ENCODE results near the gene CDC42BPA.

Gene CDC42BPA

DNA sequence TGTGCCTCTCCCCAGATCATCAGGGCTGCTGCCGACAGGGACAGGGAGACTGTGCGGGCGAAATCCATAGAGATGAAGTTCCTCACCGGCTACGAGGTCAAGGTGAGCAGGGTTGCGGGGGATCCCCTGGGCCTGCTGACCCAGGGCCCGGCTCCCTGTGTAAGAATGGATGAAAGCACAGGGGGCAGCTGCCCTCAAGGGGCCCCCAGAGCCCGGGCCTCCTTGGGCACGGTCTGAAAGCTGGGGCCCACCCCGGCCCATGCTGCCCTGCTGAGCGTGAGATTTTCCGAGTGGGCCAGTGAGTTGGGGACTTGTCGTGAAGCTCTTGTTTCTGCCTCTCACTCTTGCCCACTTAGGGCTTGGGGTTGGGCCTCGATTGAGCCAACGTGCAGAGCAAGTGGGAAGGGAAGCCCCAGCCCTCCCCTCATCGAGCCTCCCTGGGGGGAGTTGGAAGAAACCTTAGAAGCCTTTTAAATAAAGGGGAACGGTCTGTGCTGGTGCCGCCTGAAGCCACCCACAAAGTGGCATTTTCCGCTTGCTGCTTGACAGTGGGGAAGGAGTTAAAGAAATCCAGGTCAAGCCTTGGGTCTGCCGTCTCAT is 333.0 kb downstream of the CDC42BPA start:
- Histone ChIP-seq H3K4me1 (ENCODE audit: insufficient read depth, low read length) (peaks cover 27% of the 10 kb centered on the region), H3K27ac (ENCODE audit: low read depth, low read length) (no peak overlapping the region), H3K9me3 (ENCODE audit: low read length) (no peaks in the 10 kb centered on the region), H3K9ac (ENCODE audit: low read length) (no peak overlapping the region), H3K36me3 (ENCODE audit: insufficient read depth, low read length) (peaks cover 45% of the 10 kb centered on the region), H3K4me3 (ENCODE audit: low read depth in 1 of 2, low read length in 2 of 2) (no peak overlapping the region), H3K27me3 (ENCODE audit: control insufficient read depth in 1 of 2, insufficient read depth in 2 of 2, low read length in 2 of 2) (no peaks in the 10 kb centered on the region)

GRCh38 chr1:226984521-226985238 is 333.6 kb downstream of the CDC42BPA start:
- Histone ChIP-seq H3K36me3 (ENCODE audit: insufficient read depth, low read length) (peaks cover 45% of the 10 kb centered on the region), H3K4me3 (ENCODE audit: low read depth in 1 of 2, low read length in 2 of 2) (no peak overlapping the region), H3K27ac (ENCODE audit: low read depth, low read length) (no peak overlapping the region), H3K9me3 (ENCODE audit: low read length) (no peaks in the 10 kb centered on the region), H3K9ac (ENCODE audit: low read length) (no peak overlapping the region), H3K27me3 (ENCODE audit: control insufficient read depth in 1 of 2, insufficient read depth in 2 of 2, low read length in 2 of 2) (no peaks in the 10 kb centered on the region), H3K4me1 (ENCODE audit: insufficient read depth, low read length) (peaks cover 21% of the 10 kb centered on the region)

- H3K4me1 ChIP-seq (ENCODE audit: insufficient read depth, low read length): peaks cover 14% of the 10 kb centered on the region
- H3K4me3 ChIP-seq (ENCODE audit: low read depth in 1 of 2, low read length in 2 of 2): no peak overlapping the region
- no peak overlapping the region for H3K9ac ChIP-seq (ENCODE audit: low read length)
- H3K9me3 ChIP-seq (ENCODE audit: low read length): no peaks in the 10 kb centered on the region
- H3K27ac ChIP-seq (ENCODE audit: low read depth, low read length): no peak overlapping the region
- no peaks in the 10 kb centered on the region for H3K27me3 ChIP-seq (ENCODE audit: control insufficient read depth in 1 of 2, insufficient read depth in 2 of 2, low read length in 2 of 2)
- peaks cover 45% of the 10 kb centered on the region for H3K36me3 ChIP-seq (ENCODE audit: insufficient read depth, low read length)
Measured at GRCh38 chr1:226983992-226984364, 334.3 kb downstream of the CDC42BPA start.

GRCh38 chr1:226983247-226983991 is 334.9 kb downstream of the CDC42BPA start:
- peaks cover 45% of the 10 kb centered on the region for H3K36me3 ChIP-seq (ENCODE audit: insufficient read depth, low read length)
- H3K4me1 ChIP-seq (ENCODE audit: insufficient read depth, low read length): peaks cover 8% of the 10 kb centered on the region
- H3K27ac ChIP-seq (ENCODE audit: low read depth, low read length): no peak overlapping the region
- H3K4me3 ChIP-seq (ENCODE audit: low read depth in 1 of 2, low read length in 2 of 2): no peak overlapping the region
- no peaks in the 10 kb centered on the region for H3K27me3 ChIP-seq (ENCODE audit: control insufficient read depth in 1 of 2, insufficient read depth in 2 of 2, low read length in 2 of 2)
- H3K9ac ChIP-seq (ENCODE audit: low read length): no peak overlapping the region
- H3K9me3 ChIP-seq (ENCODE audit: low read length): no peaks in the 10 kb centered on the region

- H3K9ac ChIP-seq (ENCODE audit: low read length): no peak overlapping the region
- no peaks in the 10 kb centered on the region for H3K4me1 ChIP-seq (ENCODE audit: insufficient read depth, low read length)
- no peaks in the 10 kb centered on the region for H3K27me3 ChIP-seq (ENCODE audit: control insufficient read depth in 1 of 2, insufficient read depth in 2 of 2, low read length in 2 of 2)
- H3K4me3 ChIP-seq (ENCODE audit: low read depth in 1 of 2, low read length in 2 of 2): no peak overlapping the region
- H3K9me3 ChIP-seq (ENCODE audit: low read length): no peaks in the 10 kb centered on the region
- peaks cover 53% of the 10 kb centered on the region for H3K36me3 ChIP-seq (ENCODE audit: insufficient read depth, low read length)
- H3K27ac ChIP-seq (ENCODE audit: low read depth, low read length): no peak overlapping the region
Measured at GRCh38 chr1:226982451-226983177, 335.7 kb downstream of the CDC42BPA start.

DNA sequence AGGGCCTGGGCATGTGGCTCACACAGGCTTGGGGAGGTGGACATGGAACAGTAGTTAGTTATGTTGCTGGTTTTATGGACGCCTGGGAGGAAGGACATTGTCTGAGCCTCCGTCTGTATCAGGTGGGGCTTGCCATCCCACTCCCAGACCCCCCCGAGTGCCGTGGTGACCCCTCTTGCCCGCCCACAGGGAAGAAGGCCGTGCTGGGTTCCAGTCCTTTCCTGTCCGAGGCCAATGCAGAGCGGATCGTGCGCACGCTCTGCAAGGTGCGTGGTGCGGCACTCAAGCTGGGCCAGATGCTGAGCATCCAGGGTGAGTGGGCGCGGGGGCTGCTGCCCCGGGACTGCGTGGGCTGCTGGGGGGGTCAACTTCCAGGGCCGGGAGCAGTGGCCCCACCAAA is 336.5 kb downstream of the CDC42BPA start:
- Histone ChIP-seq H3K4me1 (ENCODE audit: insufficient read depth, low read length) (no peaks in the 10 kb centered on the region), H3K9ac (ENCODE audit: low read length) (no peak overlapping the region), H3K9me3 (ENCODE audit: low read length) (no peaks in the 10 kb centered on the region), H3K27me3 (ENCODE audit: control insufficient read depth in 1 of 2, insufficient read depth in 2 of 2, low read length in 2 of 2) (no peaks in the 10 kb centered on the region), H3K27ac (ENCODE audit: low read depth, low read length) (no peak overlapping the region), H3K36me3 (ENCODE audit: insufficient read depth, low read length) (peaks cover 47% of the 10 kb centered on the region), H3K4me3 (ENCODE audit: low read depth in 1 of 2, low read length in 2 of 2) (no peak overlapping the region)

DNA sequence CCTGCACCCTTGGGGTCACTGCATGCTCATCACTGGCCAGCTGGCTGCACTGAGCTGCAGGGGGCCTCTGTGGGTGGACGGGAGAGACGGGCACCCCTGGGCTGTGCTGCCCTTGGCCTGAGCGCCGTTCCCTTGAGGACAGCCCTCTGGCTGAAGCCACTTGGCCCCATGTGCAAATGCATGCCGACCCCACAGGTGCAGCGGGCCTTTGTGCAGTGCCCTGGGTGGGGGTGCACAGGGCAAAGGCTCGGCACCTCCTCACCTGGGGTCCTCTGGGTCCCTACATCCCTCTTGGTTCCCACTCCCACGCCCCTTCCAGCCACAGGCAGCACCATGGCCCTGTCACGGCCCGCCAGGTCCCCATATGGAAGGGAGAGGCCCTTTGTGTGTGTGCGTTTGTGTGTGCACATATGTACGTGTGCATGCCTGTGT is 336.9 kb downstream of the CDC42BPA start:
- no peak overlapping the region for H3K9ac ChIP-seq (ENCODE audit: low read length)

DNA sequence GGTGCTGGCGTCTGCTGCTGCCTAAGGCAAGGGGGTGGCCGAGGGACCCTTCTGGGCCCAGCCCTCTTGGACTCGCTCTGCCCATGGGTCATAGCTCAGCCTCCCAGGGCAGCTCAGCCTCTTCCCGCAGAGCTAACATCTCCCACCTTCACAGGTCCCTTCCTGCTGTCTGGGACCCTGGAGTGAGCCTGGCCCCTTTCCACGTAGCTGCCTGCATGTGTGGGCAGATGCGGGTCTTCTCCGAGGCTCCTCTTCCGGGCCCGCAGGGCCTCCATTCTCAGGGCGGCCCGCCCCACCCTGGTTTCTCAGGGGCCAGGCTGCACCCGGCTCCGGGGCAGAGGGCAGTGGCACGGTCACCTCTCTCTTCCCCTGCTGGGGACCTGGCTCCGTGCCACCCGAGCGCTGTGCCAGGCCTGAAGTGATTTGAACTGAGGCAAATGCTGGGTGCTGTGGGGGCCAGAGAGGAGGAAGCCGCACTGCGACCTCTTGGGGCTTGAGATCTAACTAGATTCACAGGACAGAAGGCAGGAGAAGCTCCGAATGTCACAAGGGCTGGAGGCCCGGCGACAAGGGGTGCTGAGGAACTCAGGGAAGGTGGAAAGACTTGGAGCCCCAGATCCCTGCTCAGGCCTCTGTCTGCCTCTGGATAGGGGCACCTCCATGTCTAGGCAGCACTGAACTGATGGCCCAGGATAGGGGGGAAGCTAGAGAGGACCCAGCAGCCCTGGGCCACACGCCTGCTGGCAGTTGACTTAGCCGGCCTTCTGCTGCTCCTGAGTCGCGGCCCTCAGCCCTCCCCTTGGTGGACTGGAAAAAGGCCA is 337.5 kb downstream of the CDC42BPA start:
- peaks cover 40% of the 10 kb centered on the region for H3K36me3 ChIP-seq (ENCODE audit: insufficient read depth, low read length)
- H3K9ac ChIP-seq (ENCODE audit: low read length): no peak overlapping the region
- no peak overlapping the region for H3K4me3 ChIP-seq (ENCODE audit: low read depth in 1 of 2, low read length in 2 of 2)
- no peaks in the 10 kb centered on the region for H3K4me1 ChIP-seq (ENCODE audit: insufficient read depth, low read length)
- no peaks in the 10 kb centered on the region for H3K27me3 ChIP-seq (ENCODE audit: control insufficient read depth in 1 of 2, insufficient read depth in 2 of 2, low read length in 2 of 2)
- H3K9me3 ChIP-seq (ENCODE audit: low read length): no peaks in the 10 kb centered on the region
- H3K27ac ChIP-seq (ENCODE audit: low read depth, low read length): no peak overlapping the region

More for the DNA sequence above, 336.9 kb downstream of the CDC42BPA start:
- H3K27me3 ChIP-seq (ENCODE audit: control insufficient read depth in 1 of 2, insufficient read depth in 2 of 2, low read length in 2 of 2): no peaks in the 10 kb centered on the region
- no peak overlapping the region for H3K27ac ChIP-seq (ENCODE audit: low read depth, low read length)
- H3K36me3 ChIP-seq (ENCODE audit: insufficient read depth, low read length): peaks cover 44% of the 10 kb centered on the region
- H3K4me1 ChIP-seq (ENCODE audit: insufficient read depth, low read length): no peaks in the 10 kb centered on the region
- no peaks in the 10 kb centered on the region for H3K9me3 ChIP-seq (ENCODE audit: low read length)
- no peak overlapping the region for H3K4me3 ChIP-seq (ENCODE audit: low read depth in 1 of 2, low read length in 2 of 2)

DNA sequence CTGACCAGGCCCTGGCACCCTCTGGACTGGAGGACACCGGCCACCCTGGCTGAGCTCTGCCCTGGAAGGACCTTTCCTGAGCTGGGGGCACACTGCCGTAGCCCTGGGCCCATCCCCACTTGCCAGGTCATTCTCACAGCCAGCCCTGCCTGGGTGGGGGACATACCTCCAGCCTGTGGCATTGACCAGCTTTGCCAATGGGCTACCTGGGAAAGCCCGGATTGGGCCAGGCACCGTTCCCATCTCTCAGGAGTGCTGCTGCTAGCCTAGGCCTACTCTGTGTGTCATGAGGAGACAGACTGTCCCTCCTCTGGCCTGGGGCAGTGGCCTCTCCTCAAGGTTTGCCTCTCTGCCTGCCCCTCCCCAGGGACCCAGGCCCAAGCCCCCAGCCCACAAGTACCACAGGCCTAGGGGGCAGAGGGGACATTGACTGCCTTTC is 338.2 kb downstream of the CDC42BPA start:
- Histone ChIP-seq H3K27ac (ENCODE audit: low read depth, low read length) (no peak overlapping the region), H3K4me1 (ENCODE audit: insufficient read depth, low read length) (peaks cover 2% of the 10 kb centered on the region), H3K9ac (ENCODE audit: low read length) (no peak overlapping the region), H3K9me3 (ENCODE audit: low read length) (no peaks in the 10 kb centered on the region), H3K36me3 (ENCODE audit: insufficient read depth, low read length) (peaks cover 35% of the 10 kb centered on the region), H3K27me3 (ENCODE audit: control insufficient read depth in 1 of 2, insufficient read depth in 2 of 2, low read length in 2 of 2) (no peaks in the 10 kb centered on the region), H3K4me3 (ENCODE audit: low read depth in 1 of 2, low read length in 2 of 2) (no peak overlapping the region)

GRCh38 chr1:226979517-226980121 is 338.7 kb downstream of the CDC42BPA start:
- no peak overlapping the region for H3K27ac ChIP-seq (ENCODE audit: low read depth, low read length)
- H3K36me3 ChIP-seq (ENCODE audit: insufficient read depth, low read length): peaks cover 31% of the 10 kb centered on the region
- no peak overlapping the region for H3K4me3 ChIP-seq (ENCODE audit: low read depth in 1 of 2, low read length in 2 of 2)
- no peaks in the 10 kb centered on the region for H3K9me3 ChIP-seq (ENCODE audit: low read length)
- no peaks in the 10 kb centered on the region for H3K27me3 ChIP-seq (ENCODE audit: control insufficient read depth in 1 of 2, insufficient read depth in 2 of 2, low read length in 2 of 2)
- H3K9ac ChIP-seq (ENCODE audit: low read length): no peak overlapping the region
- H3K4me1 ChIP-seq (ENCODE audit: insufficient read depth, low read length): peaks cover 7% of the 10 kb centered on the region
